MM.1S (cell line): ENCODE results near the gene USP25.

Experiments used
- DNase-seq: peaks from one replicate; pipeline ENCODE4 v3.0.0-alpha.2; 2015
- H2AFZ ChIP-seq: fragments of 300-600 bp; sonication (generic); 2 replicates; pipeline ENCODE4 v1.6.0; 2016; ENCODE audit warnings: antibody characterized with exemption, low read length
- H3F3A ChIP-seq: fragments of 300-600 bp; sonication (generic); 2 replicates; pipeline ENCODE4 v1.6.1; 2016; ENCODE audit warnings: mild to moderate bottlenecking, antibody characterized with exemption, low read length, moderate library complexity, mixed read lengths; ENCODE audit not compliant: insufficient read depth
- H3K27ac ChIP-seq: fragments of 300-600 bp; sonication (generic); 2 replicates; pipeline ENCODE4 v1.5.1; 2016; ENCODE audit warnings: mild to moderate bottlenecking, low read length
- H3K27me3 ChIP-seq: fragments of 300-600 bp; sonication (generic); replicated peaks from 2 replicates; pipeline ENCODE4 v1.6.0; 2016; ENCODE audit warnings: low read length; ENCODE audit not compliant: insufficient read depth
- H3K36me3 ChIP-seq: fragments of 300-600 bp; sonication (generic); replicated peaks from 2 replicates; pipeline ENCODE4 v1.6.1; 2016; ENCODE audit warnings: mild to moderate bottlenecking, low read length, mixed read lengths; ENCODE audit not compliant: insufficient read depth
- H3K4me1 ChIP-seq: fragments of 300-600 bp; sonication (generic); 2 replicates; pipeline ENCODE4 v1.6.1; 2016; ENCODE audit warnings: low read length, mixed read lengths
- H3K4me2 ChIP-seq: fragments of 300-600 bp; sonication (generic); 2 replicates; pipeline ENCODE4 v1.6.0; 2016; ENCODE audit warnings: low read depth, low read length
- H3K4me3 ChIP-seq: fragments of 300-600 bp; sonication (generic); 2 replicates; pipeline ENCODE4 v1.5.1; 2016; ENCODE audit warnings: low read length, mixed read lengths
- H3K79me2 ChIP-seq: fragments of 300-600 bp; sonication (generic); 2 replicates; pipeline ENCODE4 v1.6.1; 2016; ENCODE audit warnings: mixed run types, low read length, mixed read lengths
- H3K9ac ChIP-seq: fragments of 300-600 bp; sonication (generic); 2 replicates; pipeline ENCODE4 v1.6.1; 2016; ENCODE audit warnings: low read length, mixed read lengths
- H3K9me2 ChIP-seq: fragments of 300-600 bp; sonication (generic); replicated peaks from 2 replicates; pipeline ENCODE4 v1.6.1; 2016; ENCODE audit warnings: mild to moderate bottlenecking, low read length, mixed read lengths; ENCODE audit not compliant: insufficient read depth
- H3K9me3 ChIP-seq: fragments of 300-600 bp; sonication (generic); replicated peaks from 2 replicates; pipeline ENCODE4 v1.6.1; 2016; ENCODE audit warnings: mild to moderate bottlenecking, low read length, mixed read lengths; ENCODE audit not compliant: insufficient read depth
- H4K20me1 ChIP-seq: fragments of 300-600 bp; sonication (generic); 2 replicates; pipeline ENCODE4 v1.6.1; 2016; ENCODE audit warnings: mild to moderate bottlenecking, low read length, moderate library complexity, mixed read lengths; ENCODE audit not compliant: insufficient read depth
- CTCF ChIP-seq: fragments of 300-600 bp; sonication (generic); IDR thresholded peaks from 2 replicates; pipeline ENCODE4 v1.5.1; 2016; ENCODE audit warnings: antibody characterized with exemption, low read length, mixed read lengths
- EZH2 ChIP-seq: fragments of 300-600 bp; sonication (generic); optimal IDR thresholded peaks from 2 replicates; pipeline ENCODE3; 2017; ENCODE audit warnings: low read depth, mild to moderate bottlenecking, antibody characterized with exemption, low read length, mixed read lengths
- EZH2phosphoT487 ChIP-seq: fragments of 300-600 bp; sonication (generic); IDR thresholded peaks from 2 replicates; pipeline ENCODE4 v1.6.1; 2018; ENCODE audit warnings: antibody characterized with exemption, low read length

Gene USP25

GRCh38 chr21:15725949-15726348 lies 3.8 kb upstream of the USP25 start:
- H2AFZ ChIP-seq, result no peak overlapping the region
- H4K20me1 ChIP-seq, result no peaks in the 10 kb centered on the region
- no peak overlapping the region for H3K4me2 ChIP-seq
- DNase-seq, result no peak
- H3K36me3 ChIP-seq, result no peaks in the 10 kb centered on the region
- peaks cover 4% of the 10 kb centered on the region for H3K79me2 ChIP-seq
- H3K9me3 ChIP-seq, result no peaks in the 10 kb centered on the region
- no peak overlapping the region for H3K9ac ChIP-seq
- no peak for TF ChIP-seq CTCF
- TF ChIP-seq EZH2phosphoT487, result no peak
- TF ChIP-seq EZH2, result no peak
- no peak overlapping the region for H3K4me3 ChIP-seq
- no peaks in the 10 kb centered on the region for H3K4me1 ChIP-seq
- H3K9me2 ChIP-seq, result no peaks in the 10 kb centered on the region
- no peaks in the 10 kb centered on the region for H3K27me3 ChIP-seq
- H3K27ac ChIP-seq, result no peak overlapping the region
- H3F3A ChIP-seq, result no peaks in the 10 kb centered on the region

GRCh38 chr21:15728046-15728445 lies 1.7 kb upstream of the USP25 start:
- H3K27me3 ChIP-seq, result no peaks in the 10 kb centered on the region
- H4K20me1 ChIP-seq, result no peaks in the 10 kb centered on the region
- no peak overlapping the region for H3K9ac ChIP-seq
- no peak overlapping the region for H3K27ac ChIP-seq
- H3K36me3 ChIP-seq, result no peaks in the 10 kb centered on the region
- H2AFZ ChIP-seq, result no peak overlapping the region
- H3K4me2 ChIP-seq, result no peak overlapping the region
- no peaks in the 10 kb centered on the region for H3K9me3 ChIP-seq
- H3F3A ChIP-seq, result 0 out of 2 replicates have a peak, but pooled peaks cover 4% of the 10 kb centered on the region
- H3K79me2 ChIP-seq, result peaks cover 24% of the 10 kb centered on the region
- TF ChIP-seq EZH2phosphoT487 (no peak), EZH2 (no peak), CTCF (no peak)
- no peaks in the 10 kb centered on the region for H3K4me1 ChIP-seq
- no peaks in the 10 kb centered on the region for H3K9me2 ChIP-seq
- no peak overlapping the region for H3K4me3 ChIP-seq
- DNase-seq, result no peak

GRCh38 chr21:15729346-15729673 lies 472 bp upstream of the USP25 start:
- H3K4me2 ChIP-seq, result peak overlapping the region; percentile 76
- H3K9me3 ChIP-seq, result no peaks in the 10 kb centered on the region
- no peaks in the 10 kb centered on the region for H4K20me1 ChIP-seq
- 0 out of 2 replicates have a peak, but pooled peaks cover 4% of the 10 kb centered on the region for H3F3A ChIP-seq
- no peaks in the 10 kb centered on the region for H3K36me3 ChIP-seq
- no peaks in the 10 kb centered on the region for H3K4me1 ChIP-seq
- TF ChIP-seq CTCF, result no peak
- TF ChIP-seq EZH2phosphoT487, result no peak
- TF ChIP-seq EZH2, result no peak
- peaks cover 37% of the 10 kb centered on the region for H3K79me2 ChIP-seq
- H2AFZ ChIP-seq, result peak overlapping the region; percentile 81
- peak overlapping the region; percentile 64 for H3K4me3 ChIP-seq
- no peak overlapping the region for H3K27ac ChIP-seq
- H3K27me3 ChIP-seq, result no peaks in the 10 kb centered on the region
- H3K9ac ChIP-seq, result peak overlapping the region; percentile 29; the same call in 1 of the 2 replicates
- no peak for DNase-seq
- H3K9me2 ChIP-seq, result no peaks in the 10 kb centered on the region
